Jurkat, Clone E6-1 (cell line): ENCODE data around the gene C9orf152.

Source experiments
- DNase-seq: peaks from one replicate; pipeline ENCODE4 v3.0.0-alpha.2; 2011; ENCODE audit warnings: low read depth, low spot score
- H3K4me3 ChIP-seq: 2 replicates; pipeline ENCODE4 v1.5.1; 2011; ENCODE audit warnings: mild to moderate bottlenecking, low read length, control low read depth, moderate library complexity

The C9orf152 gene

GRCh38 chr9:110153431-110153830 lies 54.5 kb downstream of the C9orf152 start:
- DNase-seq, result no peak
- H3K4me3 ChIP-seq, result no peak overlapping the region

GRCh38 chr9:110152704-110153374 lies 55.1 kb downstream of the C9orf152 start:
- peak; percentile 81 for DNase-seq
- no peak overlapping the region; the same call in 1 of the 2 replicates for H3K4me3 ChIP-seq
